RPMI7951 (cell line): ENCODE data around the gene PHEX. TPM values are rescaled to one million over a fixed set of nuclear protein-coding genes. Genes with fewer than 3 reads are reported as not detected.

ENCODE experiments used
- DNase-seq: peaks from one replicate; pipeline ENCODE4 v3.0.0-alpha.2; 2012; ENCODE audit warnings: low read depth
- total RNA-seq: library from RNA; depleted of rRNA; stranded (reverse); fragments of >200 nt; shearing (Covaris generic); gene quantifications from 2 replicates; pipeline ENCODE4 v1.2.3, GENCODE V29; 2014

PHEX gene
- total RNA-seq, 1 experiment from 2014 or later, result 0.84 TPM

DNA sequence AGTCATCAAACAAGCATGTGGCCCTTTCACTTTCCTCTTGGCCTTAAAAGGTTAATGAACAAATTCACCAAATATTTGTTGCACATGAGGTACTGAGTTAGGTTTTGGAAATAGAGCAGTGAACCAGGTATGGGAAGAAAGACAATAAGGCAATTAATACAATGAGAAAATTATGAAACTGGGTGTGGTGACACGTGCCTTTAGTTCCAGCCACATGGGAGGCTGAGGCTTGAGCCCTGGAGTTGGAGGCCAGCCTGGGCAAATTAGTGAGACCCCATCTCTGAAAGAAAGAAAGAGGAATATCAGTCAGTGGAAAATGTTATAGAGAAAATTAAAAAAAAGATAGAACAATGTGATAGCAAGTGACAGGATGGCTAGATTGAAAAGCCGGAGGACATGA, 8.1 kb downstream of the PHEX start:
- DNase-seq, result no peak

DNA sequence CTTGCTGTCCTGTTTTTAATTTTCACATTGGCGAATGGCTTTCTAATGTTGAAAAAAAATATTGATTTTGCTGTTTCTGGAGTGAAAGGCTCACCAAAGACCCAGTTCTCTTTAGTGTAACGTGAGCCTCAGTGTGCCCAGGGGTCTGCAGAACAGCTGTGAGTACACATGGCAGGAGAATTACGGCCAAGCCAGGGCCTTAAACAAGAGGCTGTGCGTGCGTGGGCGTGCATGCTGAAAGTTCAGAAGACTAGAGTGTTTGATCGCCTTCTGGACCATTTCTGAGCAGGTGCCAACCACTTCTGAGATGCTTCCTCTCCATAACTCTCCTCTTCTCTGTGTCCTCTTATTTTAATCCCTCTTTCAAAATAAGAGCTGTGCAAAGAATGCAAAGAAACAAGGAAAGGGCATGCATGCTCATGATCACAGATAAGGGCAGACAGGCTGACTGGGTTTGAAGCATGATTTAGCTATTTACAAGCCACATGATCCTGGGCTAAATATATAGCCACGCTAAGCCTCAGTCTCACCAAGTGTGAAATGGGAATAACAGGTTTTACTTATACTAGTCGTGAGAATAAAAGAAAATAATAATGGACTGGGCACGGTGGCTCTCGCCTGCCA, 9.9 kb downstream of the PHEX start:
- DNase-seq, result no peak

DNA sequence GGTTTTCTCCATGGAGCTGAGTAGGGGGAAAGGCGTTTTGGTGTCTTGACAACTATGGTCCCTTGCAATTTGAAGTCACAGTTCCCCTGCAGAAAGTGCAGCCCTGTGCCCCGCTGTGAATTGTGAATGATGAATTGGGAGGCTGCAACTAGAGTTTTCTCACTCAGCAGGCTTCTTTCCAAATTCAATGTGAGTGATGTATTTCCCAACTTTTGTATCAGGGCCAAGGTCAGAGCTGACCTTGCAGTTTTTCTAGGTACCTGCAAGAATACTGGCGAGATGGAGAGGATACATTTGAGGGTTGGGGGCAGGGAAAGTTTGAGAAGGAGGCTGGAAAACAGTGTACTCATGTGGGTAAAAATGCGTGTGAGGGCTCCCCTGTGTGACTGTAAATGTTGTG, 11.7 kb downstream of the PHEX start:
- no peak for DNase-seq

DNA sequence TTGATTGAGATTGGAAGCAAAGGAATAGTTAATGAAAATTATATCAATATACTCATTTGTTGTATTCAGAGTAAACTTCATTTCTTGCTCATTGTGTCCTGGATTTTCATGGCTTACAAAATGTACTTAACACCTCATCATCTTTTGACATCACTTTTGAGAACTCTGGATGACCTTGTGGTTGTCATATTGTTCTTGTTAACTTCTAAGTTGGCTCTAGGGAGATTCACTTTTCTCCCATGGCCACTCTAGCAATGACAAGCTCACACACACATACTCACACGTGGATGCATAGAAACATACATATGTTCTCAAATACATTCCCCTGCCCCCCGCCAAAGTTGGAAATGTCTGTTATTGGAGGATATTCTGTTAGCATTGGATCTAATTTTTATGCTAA, 15.3 kb downstream of the PHEX start:
- DNase-seq, result no peak

DNA sequence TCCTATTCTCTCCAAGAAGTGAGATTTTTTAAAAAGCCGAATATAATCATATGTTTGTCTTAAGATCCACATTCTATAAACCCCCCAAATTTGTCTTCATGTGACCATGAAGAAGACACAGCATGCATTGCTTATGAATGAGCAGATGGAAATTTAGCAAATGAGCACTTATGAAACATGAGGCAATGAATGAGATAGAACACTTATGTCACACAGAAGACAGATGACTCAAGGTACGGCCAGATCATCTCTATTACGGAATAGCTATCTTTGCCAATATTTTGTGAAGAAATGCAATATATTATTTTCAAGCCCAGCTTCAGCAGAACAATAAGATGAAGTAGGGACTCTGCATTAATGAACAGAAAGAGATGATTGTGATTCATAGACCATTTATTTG, 21.4 kb downstream of the PHEX start:
- no peak for DNase-seq

DNA sequence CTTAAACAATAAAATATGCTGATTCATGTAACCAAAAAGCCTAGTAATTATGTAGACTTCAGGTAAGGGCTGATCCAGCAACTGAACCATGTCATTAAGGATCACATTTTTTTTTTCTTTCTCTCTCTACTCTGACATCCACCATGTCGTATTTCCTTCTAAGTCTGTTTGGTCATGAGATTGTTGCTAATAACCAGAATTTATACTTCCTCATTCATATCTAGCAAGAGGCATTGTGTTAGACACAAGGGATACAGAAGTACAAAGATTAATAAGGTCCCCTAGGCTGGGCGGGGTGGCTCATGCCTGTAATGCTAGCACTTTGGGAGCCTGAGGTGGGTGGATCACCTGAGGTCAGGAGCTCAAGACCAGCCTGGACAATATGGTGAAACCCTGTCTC, 24.1 kb downstream of the PHEX start:
- no peak for DNase-seq

DNA sequence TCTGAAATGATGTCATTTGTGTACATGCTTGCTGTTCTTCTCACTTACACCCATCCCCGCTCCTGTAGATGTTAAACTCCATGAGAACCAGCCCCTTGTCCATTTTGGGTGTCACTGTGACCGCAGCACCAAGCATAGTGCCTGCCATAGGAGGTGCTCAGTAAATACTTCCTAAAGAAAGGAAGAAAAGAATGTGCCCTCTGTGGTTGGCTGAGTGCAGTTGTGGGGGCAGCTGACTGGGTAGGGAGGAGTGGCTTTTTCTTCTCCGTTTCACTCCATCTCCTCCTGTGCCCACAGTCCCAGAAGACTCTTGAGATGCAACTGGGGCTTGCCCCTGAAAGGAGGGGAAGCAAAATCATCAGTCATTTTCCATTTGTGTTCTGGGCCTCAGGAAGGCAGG, 25.5 kb downstream of the PHEX start:
- no peak for DNase-seq

DNA sequence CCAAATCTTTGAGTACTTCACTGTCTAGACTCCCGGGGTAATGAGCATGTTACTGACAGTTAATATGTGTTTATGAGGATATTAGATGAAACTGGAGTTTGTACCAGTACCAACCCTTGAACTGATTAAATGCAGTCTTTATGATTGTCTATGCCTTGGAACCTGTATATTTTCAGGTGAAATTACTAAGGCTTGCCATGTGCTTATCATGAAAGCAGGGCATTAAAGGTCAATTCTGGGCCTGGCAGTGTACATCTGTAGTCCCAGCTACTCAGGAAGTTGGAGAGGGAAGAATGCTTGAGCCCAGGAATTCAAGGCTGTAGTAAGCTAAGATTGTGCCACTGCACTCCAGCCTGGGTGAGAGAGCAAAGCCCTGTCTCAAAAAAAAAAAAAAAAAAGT, 27.6 kb downstream of the PHEX start:
- no peak for DNase-seq

DNA sequence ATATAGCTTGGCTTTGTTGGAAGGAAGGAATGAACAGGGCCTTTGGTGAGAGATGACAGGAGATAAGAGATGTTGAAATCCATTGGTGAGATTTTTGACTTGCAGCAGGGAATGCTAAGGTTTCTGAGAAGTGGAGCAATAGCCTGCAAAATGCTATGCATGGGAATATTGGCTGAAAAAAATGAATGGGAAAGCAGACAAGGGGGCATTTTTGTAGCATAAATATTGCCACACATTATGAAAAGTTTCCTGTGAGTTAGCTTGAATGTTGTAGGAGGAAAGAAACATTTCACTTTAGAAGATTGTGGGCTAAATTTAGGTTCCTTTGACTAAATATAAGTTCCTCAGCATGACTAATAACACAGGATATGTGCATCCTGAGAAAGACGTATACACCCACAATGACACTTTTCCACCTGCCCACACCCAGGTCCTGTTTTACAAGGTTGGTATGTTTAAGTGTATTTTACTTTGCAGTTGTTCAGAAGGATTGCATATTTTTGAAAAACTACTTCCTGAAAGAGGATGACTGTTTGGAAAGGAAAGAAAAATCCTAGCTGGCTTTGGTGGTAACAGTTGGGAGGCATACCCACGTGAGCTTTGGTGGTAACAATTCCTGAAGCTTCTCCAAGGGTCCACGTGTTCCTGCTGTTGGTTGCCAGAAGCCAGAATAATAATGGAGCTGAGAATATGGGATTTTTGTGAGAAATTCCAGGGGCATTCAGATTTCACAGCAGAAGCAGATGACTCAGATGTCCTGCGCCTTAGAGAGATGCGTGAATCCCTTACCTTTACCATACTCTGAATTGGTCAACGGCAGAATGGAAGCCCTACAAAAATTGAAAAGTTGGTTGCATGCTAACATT, 28.5 kb downstream of the PHEX start:
- no peak for DNase-seq

DNA sequence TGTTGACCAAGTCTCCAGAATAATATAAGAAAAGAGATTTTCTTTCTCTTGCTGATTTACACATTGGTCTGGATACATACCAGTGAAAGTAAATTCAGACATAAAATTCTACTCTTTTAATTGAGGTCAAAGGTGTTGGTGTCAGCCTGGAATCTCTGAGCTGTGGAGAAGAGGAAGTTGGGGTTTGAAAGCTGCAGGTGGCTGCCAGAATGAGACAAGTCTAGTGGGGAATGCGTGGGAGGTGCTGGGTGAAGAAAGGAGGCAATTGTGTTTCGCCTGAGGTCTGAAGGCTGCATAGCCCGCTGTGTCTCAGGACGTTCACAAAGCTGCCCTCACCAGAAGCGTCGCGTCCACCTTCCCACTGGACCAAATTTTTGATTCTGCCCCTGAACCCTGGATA, 31.2 kb downstream of the PHEX start:
- DNase-seq, result peak; percentile 63

DNA sequence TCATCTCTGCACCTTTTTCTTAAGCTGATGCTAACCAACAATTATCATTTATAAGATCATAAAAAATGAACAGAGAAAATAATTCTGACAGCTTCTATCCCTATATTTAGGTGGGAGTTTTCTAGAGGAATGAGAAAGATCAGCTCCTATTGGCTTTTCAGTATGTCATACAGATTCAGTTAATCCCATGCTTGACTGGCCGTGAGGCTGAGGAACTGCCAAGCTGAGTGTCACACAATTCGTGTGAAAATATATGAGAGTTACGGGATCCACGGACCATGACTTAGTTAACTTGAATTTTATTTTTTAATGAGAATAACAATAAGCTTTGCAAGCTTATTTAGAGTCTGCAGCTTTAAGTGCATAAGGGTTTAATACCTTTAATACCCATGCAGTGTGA, 37.5 kb downstream of the PHEX start:
- no peak for DNase-seq

DNA sequence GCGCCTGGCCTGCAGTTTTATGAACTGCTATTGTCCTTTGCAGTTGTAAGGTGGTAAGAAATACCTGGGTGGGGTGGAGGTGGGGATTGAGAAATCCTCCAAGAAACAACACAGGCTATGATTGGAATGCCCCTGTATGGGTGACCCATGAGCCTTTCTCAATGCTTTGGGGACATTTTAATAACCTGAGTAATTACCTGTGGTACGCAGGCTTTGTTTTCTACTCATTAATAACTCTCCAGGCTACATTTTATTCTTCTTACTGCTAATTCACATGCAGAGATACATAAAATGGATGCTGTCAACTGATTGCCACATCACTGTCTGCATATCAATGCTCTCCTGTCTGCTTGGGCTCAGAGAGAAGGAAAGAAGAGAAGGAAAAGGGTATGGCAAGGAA, 41.8 kb downstream of the PHEX start:
- DNase-seq, result no peak

DNA sequence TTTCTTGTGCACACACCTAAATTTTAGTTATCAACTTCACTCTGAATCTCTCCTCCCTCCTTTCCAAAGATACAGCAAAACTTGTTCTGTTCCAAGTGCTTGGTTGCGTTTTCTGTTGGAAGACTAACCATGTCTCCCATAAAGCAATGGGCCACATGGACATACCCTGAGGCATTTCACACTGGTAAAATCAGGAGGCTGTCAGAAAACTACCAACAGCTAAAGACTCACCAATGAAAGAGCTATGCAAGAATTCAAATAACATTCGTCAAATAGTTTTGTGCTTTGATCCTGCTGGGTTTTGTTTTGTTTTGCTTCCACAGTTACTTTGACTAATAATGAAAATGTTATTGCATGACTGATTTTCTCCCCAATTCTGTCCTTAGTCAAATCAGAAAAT, 46.0 kb downstream of the PHEX start:
- DNase-seq, result no peak

DNA sequence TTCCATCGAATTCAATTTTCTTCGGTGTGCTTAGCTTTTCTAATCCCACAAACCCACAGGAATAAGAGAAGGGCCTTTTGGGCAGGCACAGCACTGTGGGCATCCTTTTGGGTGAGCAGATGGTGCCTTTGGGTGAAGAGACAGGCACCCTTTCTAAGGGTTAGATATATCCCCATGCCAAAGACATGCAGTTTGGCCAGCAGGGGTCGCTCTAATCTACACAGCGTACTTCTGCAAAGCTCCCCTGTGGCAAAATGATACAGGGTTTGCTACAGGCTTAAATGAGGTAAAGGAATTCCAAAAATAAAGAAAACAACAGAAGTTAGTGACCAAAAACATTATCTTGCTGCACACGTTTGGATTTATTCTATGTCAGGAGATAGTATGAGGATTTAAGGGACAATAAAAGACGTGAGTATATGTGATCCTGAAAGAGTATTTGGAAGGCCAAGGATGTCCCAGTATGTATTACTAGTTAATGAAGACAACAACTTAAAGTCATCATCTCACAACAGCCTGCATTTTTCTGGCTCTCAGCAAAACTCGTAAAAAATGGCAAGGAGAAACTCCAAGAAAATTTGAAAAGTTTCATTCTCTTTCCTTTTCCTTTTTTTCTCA, 49.5 kb downstream of the PHEX start:
- peak; percentile 62 for DNase-seq

DNA sequence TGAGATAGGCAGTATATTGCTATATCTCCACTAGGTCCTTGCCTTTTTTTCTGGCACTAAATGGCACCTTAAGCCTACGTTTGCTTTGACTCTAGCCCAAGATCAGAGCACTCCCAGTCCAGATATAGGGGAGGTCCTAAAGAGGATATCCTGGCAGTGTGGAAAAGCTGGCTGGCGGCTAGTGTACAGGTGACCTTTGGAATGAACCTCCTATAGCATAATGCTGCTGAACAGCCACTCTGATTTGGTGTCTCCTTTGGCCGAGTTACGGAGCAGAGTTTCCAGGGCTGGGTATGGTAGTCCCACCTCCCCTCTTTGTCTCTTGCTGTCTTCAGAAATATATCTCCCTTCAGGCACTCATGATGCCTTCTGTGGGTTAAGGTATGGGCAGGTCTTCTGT, 53.9 kb downstream of the PHEX start:
- no peak for DNase-seq

DNA sequence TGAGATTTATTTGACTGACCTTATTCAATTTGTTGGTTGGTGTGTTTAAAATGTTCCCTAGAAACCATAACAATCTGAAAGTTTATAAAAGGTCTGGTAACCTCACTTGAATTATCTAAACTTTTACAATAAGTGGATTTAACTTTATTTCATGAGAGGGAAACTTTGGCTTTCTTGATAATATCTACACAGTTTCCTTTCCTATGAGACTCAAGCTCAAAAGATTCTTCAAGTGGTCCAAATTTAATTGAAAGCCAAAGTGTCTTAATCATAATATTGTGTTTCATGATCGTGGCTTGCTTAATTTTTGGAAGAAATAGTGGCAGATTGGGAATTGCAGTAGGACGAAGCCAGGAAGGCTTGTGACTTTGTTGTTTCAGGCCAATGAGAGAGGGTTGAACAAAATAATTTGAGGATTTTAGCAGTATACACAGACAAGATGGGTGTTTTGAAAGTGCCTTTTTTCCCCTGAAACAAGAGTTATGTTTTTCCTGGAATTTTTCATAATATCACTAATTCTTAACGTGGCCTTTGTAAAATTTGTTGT, 55.0 kb downstream of the PHEX start:
- no peak for DNase-seq

DNA sequence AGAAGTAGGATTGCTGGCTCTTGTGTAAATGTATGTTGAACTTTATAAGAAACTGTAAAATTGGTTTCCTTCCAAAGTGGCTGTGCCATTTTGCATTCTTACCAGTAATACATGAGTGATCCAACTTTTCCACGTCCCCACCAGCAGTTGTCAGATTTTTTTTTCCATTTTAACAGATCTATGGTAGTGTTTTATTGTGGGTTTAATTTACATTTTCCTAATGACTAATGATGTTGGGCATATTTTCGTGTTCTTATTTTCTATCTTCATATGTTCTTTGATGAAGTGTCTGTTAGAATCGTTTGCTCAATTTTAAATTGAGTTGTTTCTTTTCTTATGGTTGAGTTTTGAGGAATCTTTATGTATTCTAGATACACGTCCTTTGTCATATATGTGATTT, 56.2 kb downstream of the PHEX start:
- no peak for DNase-seq

DNA sequence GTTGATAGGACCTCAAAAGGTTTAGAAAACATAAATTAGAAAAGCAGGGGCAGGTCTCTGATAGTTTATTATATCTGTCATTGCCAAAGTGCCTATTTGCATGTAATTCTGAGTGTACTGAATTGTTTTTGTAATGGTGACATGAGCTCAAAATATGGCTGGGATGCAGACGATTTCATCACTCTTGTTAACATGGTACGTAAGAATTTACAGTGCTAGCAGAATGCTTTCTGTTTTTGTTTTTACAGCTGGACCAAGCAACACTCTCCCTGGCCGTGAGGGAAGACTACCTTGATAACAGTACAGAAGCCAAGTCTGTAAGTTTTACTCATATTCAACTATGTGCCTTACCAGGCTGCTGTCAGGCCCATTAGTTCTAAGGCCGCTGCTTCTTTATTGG, 58.1 kb downstream of the PHEX start:
- no peak for DNase-seq

DNA sequence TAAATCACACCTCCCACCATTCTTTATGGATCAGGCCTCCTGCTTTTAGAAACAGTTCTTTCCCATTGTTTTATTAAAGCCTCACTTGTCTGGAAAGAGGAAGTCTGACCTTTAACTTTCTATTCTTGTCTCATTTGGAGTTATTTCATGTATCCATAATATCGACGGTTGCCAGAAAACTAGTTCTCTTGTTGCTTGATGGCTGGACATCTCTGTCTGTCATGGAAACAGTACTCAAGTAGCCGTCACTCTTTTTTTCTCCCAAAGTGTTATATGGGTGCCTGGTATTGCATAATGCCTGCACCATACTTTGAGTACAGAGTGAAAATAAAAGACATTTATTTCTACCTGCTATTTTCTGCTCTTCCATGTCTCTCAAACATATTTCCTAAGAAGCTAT, 61.4 kb downstream of the PHEX start:
- DNase-seq, result no peak

DNA sequence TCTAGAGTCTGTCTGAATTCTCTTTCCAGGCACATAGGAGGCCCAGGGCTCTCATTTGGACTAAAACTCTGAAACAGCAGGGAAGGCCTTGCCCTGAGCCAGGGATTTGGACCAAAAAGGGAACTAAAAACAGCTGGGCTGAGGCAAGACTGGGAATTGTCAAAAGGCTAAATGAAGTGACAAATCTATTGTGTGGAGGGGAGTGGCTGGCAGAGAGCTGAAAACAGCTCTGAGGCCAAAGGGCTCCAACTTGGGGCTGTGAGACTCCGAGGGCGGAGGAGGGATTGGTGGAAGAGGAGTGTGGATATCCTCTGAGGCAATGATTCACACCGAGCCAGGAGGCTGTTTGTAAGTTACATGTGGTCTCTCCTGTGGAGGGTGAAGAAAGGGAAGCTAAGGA, 63.2 kb downstream of the PHEX start:
- DNase-seq, result peak; percentile 75

DNA sequence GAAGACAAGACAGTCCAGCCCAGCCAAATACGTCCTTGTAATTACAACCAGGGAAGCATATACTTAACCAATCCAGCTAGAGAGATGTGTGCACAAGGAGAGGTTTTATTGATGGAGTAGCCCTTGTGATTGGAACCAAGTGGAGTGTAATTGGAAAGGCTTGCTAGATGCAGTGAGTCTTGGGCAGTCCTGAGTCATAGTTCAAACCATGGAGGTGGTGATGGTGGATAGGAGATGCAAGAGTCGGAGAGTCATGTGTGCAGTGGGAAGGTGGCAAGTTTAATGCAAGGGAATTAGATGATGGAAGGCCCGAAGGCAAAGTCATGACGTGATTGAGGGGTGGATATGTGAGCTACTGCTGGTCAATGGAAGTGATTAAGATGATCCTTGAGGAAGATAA, 63.7 kb downstream of the PHEX start:
- no peak for DNase-seq

DNA sequence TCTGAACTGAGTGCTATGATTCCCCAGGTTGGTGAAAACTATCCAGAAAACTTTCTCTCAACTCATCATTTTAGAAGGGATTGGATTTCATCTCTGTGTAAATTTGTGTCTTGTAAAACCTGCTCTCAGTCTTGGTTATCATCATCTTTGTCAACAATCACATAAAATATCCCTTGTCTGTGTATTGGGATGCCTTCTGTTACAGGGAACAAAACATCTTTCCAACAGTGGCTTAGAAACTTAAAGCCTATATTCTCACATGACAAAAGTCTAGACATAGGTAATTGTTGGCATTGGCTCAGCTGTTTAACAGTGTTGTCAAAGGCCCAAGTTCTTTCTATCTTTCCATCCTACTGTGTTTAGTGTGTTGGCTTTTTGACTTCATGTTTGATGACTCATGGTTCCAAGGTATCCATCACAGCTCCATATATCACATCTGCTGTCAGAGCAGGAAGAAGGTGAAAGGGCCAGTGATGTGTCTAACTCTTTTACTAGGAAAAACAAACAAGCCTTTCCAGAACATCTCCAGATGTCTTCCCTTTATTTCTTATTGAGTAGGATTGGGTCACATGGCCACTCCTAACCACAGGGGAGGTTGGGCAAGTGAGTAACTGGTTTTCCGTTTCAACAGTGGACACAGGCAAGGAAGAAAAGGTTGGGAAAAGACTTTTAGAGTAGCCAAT, 65.0 kb downstream of the PHEX start:
- DNase-seq, result peak; percentile 94
